C4-2B (cell line): Measurements from ENCODE around the gene ANGEL1.

Source experiments
- CTCF ChIP-seq: fragments of 450-650 bp; conservative IDR thresholded peaks from 2 replicates; pipeline ENCODE4 v1.5.1; 2017; ENCODE audit warnings: mild to moderate bottlenecking
- ZFX ChIP-seq: fragments of 450-650 bp; IDR thresholded peaks from 2 replicates; pipeline ENCODE4 v1.6.1; 2017

GRCh38 chr14:76776428-76777251 is 36.0 kb downstream of the ANGEL1 start:
- no peak for TF ChIP-seq CTCF
- TF ChIP-seq ZFX = no peak
